Activated T-cell treated with anti-CD3 and anti-CD28 coated beads, Interleukin-2, amount 50 U/mL, for 72 hours (primary cell): ENCODE measurements around the gene CDYL. TPM values are rescaled to one million over a fixed set of nuclear protein-coding genes. Genes with fewer than 3 reads are reported as not detected.

Experiments used
- ATAC-seq, 2 donors: fragments of 150-1000 bp; cut with Tn5 transposase; replicated peaks in 1 of 2; 2 replicates each; pipeline ENCODE4 v1.10.0; 2021; ENCODE audit warnings: moderate library complexity in 2 of 2, mild to moderate bottlenecking in 1 of 2
- DNase-seq, 2 donors: peaks; one replicate each; pipeline ENCODE4 v3.0.0; 2021 to 2022; ENCODE audit warnings: mixed read lengths in 1 of 2
- H3K27ac Mint-ChIP-seq: one replicate; pipeline ENCODE4 v1.8.0; 2022; ENCODE audit warnings: mild to moderate bottlenecking, moderate library complexity, mixed read lengths
- H3K27me3 Mint-ChIP-seq: one replicate; pipeline ENCODE4 v1.8.0; 2022; ENCODE audit warnings: low read depth, mixed read lengths
- H3K36me3 Mint-ChIP-seq, 2 donors: one replicate each; pipeline ENCODE4 v1.8.0; 2022; ENCODE audit warnings: mixed read lengths in 2 of 2, mild to moderate bottlenecking in 1 of 2; ENCODE audit not compliant: insufficient read depth in 2 of 2
- H3K4me1 Mint-ChIP-seq: one replicate; pipeline ENCODE4 v1.8.0; 2022; ENCODE audit warnings: low read depth, mixed read lengths
- H3K4me3 Mint-ChIP-seq, 2 donors: one replicate each; pipeline ENCODE4 v1.8.0; 2022; ENCODE audit warnings: mild to moderate bottlenecking in 2 of 2, mixed read lengths in 2 of 2, moderate library complexity in 2 of 2
- H3K9me3 Mint-ChIP-seq, 2 donors: one replicate each; pipeline ENCODE4 v1.8.0; 2022; ENCODE audit warnings: mixed read lengths in 2 of 2
- total RNA-seq, 2 donors: library from RNA; stranded (reverse); gene quantifications; one replicate each; pipeline ENCODE4 v1.2.3, GENCODE V29; 2022

Gene CDYL
- total RNA-seq, 2 donors from 2014 or later: 39.2 to 40.8 TPM

GRCh38 chr6:4751823-4752464 lies 24.3 kb upstream of the CDYL start:
- Mint-ChIP-seq H3K27me3 (peaks cover 6% of the 10 kb centered on the region), H3K9me3 (peaks cover 0 to 3% of the 10 kb centered on the region in 2 donors)

DNA sequence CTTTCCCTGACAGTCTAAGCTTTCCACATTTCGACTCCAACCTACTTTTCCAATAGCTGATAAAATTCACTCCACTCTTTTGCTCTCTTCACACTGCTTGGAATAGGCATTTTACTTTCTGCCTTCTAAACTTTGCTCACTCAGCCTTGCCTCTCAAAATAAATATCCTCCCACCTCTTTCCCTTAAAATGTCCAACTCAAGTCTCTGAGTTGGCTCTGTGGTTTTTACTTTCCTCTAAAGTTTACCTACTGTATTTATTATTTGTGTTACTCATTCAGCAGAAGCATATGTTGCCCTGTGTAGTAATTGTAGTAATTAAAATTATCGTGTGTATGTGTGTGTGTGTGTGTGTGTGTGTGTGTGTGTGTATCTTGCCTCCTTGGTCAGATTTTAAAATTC lies 20.0 kb upstream of the CDYL start:
- Mint-ChIP-seq H3K36me3 (peaks cover 0 to 4% of the 10 kb centered on the region in 2 donors), H3K4me1 (no peaks in the 10 kb centered on the region), H3K9me3 (peaks cover 0 to 7% of the 10 kb centered on the region in 2 donors), H3K4me3 (no peak overlapping the region), H3K27ac (no peak overlapping the region), H3K27me3 (peaks cover 18% of the 10 kb centered on the region)
- ATAC-seq (no peak), DNase-seq (no peak)

More at GRCh38 chr6:4751823-4752464, 24.3 kb upstream of the CDYL start:
- ATAC-seq: no peak
- Mint-ChIP-seq H3K4me3 (no peak overlapping the region), H3K27ac (no peak overlapping the region), H3K4me1 (no peaks in the 10 kb centered on the region), H3K36me3 (no peaks in the 10 kb centered on the region)
- no peak for DNase-seq

DNA sequence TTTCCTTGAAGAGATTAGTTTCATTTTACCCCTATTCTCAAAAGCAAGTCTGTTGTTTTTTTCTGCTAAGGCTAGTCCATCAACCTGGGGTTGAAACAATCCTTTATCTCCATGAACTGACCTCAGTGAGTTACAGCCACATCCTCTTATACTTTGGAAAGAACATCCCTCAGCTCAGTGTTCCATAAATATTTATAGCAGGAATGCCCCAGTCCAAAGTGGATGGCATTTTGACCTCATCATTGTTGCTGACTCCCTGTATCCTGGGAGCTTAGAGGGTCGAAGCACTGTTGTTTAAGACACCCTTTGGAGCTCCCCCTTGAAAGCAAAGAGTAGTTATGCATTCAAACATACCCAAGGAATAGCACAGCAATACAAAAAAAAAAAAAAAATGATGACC lies 16.2 kb upstream of the CDYL start:
- ATAC-seq (no peak), DNase-seq (no peak)
- Mint-ChIP-seq H3K27me3 (peaks cover 30% of the 10 kb centered on the region), H3K27ac (no peak overlapping the region), H3K4me1 (no peaks in the 10 kb centered on the region), H3K36me3 (peaks cover 5 to 16% of the 10 kb centered on the region in 2 donors), H3K9me3 (peaks cover 6 to 18% of the 10 kb centered on the region in 2 donors), H3K4me3 (no peak overlapping the region)

DNA sequence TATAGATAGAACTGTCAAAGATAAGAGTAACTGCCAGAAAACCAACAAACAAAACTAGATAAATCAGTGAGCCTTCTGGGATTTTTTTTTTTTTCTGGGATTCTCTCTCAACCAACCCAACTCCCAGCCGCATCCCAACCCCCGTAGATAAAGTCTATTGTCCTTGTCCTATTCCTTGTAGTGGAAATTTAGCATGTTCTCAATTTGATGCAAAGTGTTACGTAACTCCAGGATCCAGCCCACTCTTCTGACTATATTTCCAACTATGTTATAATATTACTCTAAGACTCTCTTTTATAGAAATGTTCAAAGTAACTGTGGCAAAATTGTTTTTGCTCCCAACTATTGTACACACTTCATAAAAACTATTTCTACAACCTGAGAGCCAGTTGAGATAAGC lies 15.4 kb upstream of the CDYL start:
- no peak for ATAC-seq
- Mint-ChIP-seq H3K27ac (no peak overlapping the region), H3K4me1 (no peaks in the 10 kb centered on the region), H3K36me3 (peaks cover 5 to 16% of the 10 kb centered on the region in 2 donors), H3K27me3 (peaks cover 25% of the 10 kb centered on the region), H3K4me3 (no peak overlapping the region), H3K9me3 (peaks cover 6 to 16% of the 10 kb centered on the region in 2 donors)
- DNase-seq: no peak

DNA sequence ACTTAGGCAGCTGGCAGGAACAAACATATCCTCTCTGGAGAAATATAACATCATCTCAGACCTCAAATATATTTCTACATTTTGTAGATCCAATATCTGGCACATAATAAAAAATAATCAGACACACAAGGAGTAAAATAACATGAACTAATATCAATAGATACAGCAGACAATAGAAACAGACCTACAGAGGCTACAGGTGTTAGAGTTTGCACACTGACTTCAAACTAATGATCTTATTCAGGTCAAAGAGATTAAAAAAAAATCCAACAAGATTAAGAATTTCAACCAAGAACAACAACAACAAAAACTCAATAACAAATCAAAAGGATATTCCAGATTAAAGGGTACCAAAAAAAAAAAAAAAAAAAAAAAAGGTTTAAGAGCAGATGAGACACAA lies 13.9 kb upstream of the CDYL start:
- Mint-ChIP-seq H3K27me3 (peaks cover 25% of the 10 kb centered on the region), H3K27ac (no peak overlapping the region), H3K4me3 (no peak overlapping the region), H3K4me1 (no peaks in the 10 kb centered on the region), H3K36me3 (peaks cover 5 to 16% of the 10 kb centered on the region in 2 donors), H3K9me3 (peaks cover 6 to 16% of the 10 kb centered on the region in 2 donors)
- ATAC-seq (no peak), DNase-seq (no peak)

GRCh38 chr6:4763921-4764320 lies 12.3 kb upstream of the CDYL start:
- H3K36me3 Mint-ChIP-seq: peaks cover 5 to 16% of the 10 kb centered on the region in 2 donors

DNA sequence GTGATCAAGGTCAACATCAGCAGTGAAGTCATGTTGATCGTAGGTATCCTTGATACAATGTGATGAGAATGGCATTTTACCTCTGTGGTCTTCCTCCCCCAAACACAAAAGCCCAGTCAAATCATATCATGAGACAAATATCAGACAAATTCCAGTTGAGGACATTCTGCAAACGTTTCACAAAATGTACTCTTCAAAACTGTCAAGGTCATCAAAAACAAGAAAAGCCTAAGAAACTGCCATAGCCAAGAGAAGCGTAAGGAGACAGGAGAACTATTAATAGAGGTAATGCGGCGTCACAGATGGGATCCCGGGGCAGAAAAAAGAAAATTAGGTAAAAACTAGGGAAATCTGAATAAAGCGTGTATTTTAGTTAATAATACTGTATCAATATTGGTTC lies 7.4 kb upstream of the CDYL start:
- H3K9me3 Mint-ChIP-seq: peaks cover under 1 to 4% of the 10 kb centered on the region in 2 donors
- no peak for ATAC-seq

More at GRCh38 chr6:4763921-4764320, 12.3 kb upstream of the CDYL start:
- ATAC-seq (no peak), DNase-seq (no peak)
- Mint-ChIP-seq H3K9me3 (peaks cover 6 to 16% of the 10 kb centered on the region in 2 donors), H3K4me3 (no peak overlapping the region), H3K27ac (no peak overlapping the region), H3K4me1 (no peaks in the 10 kb centered on the region), H3K27me3 (peaks cover 25% of the 10 kb centered on the region)

GRCh38 chr6:4772750-4773149 lies 3.5 kb upstream of the CDYL start:
- Mint-ChIP-seq H3K9me3 (peaks cover 0 to 3% of the 10 kb centered on the region in 2 donors), H3K4me1 (peaks cover 22% of the 10 kb centered on the region), H3K4me3 (no peak overlapping the region), H3K27ac (no peak overlapping the region), H3K27me3 (peaks cover 13% of the 10 kb centered on the region), H3K36me3 (peaks cover 6 to 8% of the 10 kb centered on the region in 2 donors)
- DNase-seq (no peak), ATAC-seq (no peak)

More for the DNA sequence above, 7.4 kb upstream of the CDYL start:
- Mint-ChIP-seq H3K36me3 (peaks cover 0 to under 1% of the 10 kb centered on the region in 2 donors), H3K4me1 (peaks cover 3% of the 10 kb centered on the region), H3K27ac (no peak overlapping the region), H3K4me3 (no peak overlapping the region), H3K27me3 (no peaks in the 10 kb centered on the region)
- DNase-seq: no peak

DNA sequence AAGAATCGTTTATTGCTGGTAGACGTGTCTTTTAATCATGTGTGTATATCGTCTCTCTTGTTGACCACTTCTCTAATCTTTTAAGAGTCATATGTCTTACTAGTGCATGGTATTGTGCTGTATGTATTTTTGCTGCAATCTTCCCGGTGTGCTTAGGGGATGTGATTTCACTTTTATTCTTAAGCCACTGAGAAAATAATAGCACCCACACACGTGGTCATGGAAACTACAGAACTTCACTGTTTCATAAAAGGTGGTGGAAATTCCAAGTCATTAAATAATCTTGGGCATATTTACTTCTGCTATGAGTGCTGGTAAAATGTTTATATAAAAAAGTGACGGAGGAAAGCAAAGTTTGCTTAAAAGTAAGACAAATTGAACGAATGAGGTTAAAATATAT lies 3.0 kb upstream of the CDYL start:
- Mint-ChIP-seq H3K27me3 (peaks cover 13% of the 10 kb centered on the region), H3K4me1 (peaks cover 26% of the 10 kb centered on the region), H3K9me3 (peaks cover 3 to 4% of the 10 kb centered on the region in 2 donors), H3K27ac (no peak overlapping the region), H3K4me3 (no peak overlapping the region), H3K36me3 (peaks cover 8 to 11% of the 10 kb centered on the region in 2 donors)
- no peak for DNase-seq
- ATAC-seq: no peak

GRCh38 chr6:4774296-4774695 lies 1.9 kb upstream of the CDYL start:
- ATAC-seq (no peak), DNase-seq (no peak)
- Mint-ChIP-seq H3K36me3 (peaks cover 11 to 20% of the 10 kb centered on the region in 2 donors), H3K9me3 (peaks cover 6 to 8% of the 10 kb centered on the region in 2 donors), H3K4me1 (peaks cover 37% of the 10 kb centered on the region), H3K4me3 (peak overlapping the region; percentile 90 to 97), H3K27ac (peak overlapping the region; percentile 81), H3K27me3 (peaks cover 13% of the 10 kb centered on the region)

DNA sequence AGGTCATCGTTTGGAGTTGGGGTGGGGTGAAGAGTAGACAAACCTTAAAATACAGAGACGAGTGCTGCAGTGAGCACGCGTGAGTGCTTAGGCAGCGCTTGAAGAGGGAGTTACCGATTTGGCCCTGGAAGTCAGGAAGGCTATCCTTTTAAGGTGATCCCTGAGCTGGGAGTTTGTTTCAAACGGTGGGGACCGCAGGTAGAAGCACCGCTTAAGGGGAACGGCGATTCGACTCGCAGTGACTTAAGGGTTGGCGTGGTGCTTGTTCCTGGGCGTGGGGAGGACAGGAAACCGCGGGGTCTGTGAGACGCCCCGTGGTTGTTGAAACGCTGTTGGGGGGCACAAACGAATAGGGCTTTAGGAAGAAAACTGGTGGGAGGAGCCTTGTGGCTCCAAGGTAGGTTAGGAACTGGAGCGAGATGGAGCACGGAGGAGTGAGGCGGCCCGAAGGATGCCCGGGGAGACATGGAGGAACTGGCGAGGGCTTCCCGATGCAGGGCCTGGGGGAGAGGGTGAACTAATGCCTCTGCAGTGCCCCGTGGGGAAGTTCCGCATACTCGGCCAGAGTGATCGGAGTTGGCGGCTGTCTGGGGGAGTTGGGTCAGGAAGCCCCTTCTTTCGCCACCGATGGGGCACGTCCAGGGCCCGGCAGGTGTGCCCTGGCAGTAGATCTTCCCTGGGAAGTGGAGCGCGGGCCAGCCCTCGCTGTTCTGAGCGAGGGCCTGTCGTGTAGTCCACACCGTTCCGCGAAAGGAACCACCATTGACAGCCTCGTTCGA lies 1.3 kb upstream of the CDYL start:
- Mint-ChIP-seq H3K27me3 (peaks cover 13% of the 10 kb centered on the region), H3K4me1 (peaks cover 42% of the 10 kb centered on the region)
- peak; percentile 18 to 29 for DNase-seq

GRCh38 chr6:4775494-4776130 lies 592 bp upstream of the CDYL start:
- Mint-ChIP-seq H3K27ac (no peak overlapping the region), H3K9me3 (peaks cover 6 to 8% of the 10 kb centered on the region in 2 donors), H3K4me3 (peak overlapping the region; percentile 90 to 97), H3K27me3 (peaks cover 13% of the 10 kb centered on the region), H3K4me1 (peaks cover 49% of the 10 kb centered on the region), H3K36me3 (peaks cover 11 to 22% of the 10 kb centered on the region in 2 donors)
- ATAC-seq (peak; percentile 67 to 68), DNase-seq (peak; percentile 67 to 78)

More for the DNA sequence above, 1.3 kb upstream of the CDYL start:
- peaks cover 6 to 8% of the 10 kb centered on the region in 2 donors for H3K9me3 Mint-ChIP-seq
- H3K27ac Mint-ChIP-seq: peak overlapping the region; percentile 81
- ATAC-seq: no peak
- H3K4me3 Mint-ChIP-seq: peak overlapping the region; percentile 90 to 97
- peaks cover 11 to 22% of the 10 kb centered on the region in 2 donors for H3K36me3 Mint-ChIP-seq
